GM23248 (cell line): ENCODE measurements around the gene GUCA1A.

ENCODE experiments used
- EZH2 ChIP-seq: fragments of 200-600 bp; sonication (generic); IDR thresholded peaks from 2 replicates; pipeline ENCODE4 v1.6.1; 2018; ENCODE audit warnings: antibody characterized with exemption, mild to moderate bottlenecking; ENCODE audit not compliant: insufficient read depth, poor library complexity, severe bottlenecking
- EZH2phosphoT487 ChIP-seq: fragments of 200-600 bp; sonication (generic); IDR thresholded peaks from 2 replicates; pipeline ENCODE4 v1.6.1; 2018; ENCODE audit warnings: antibody characterized with exemption, moderate library complexity, mild to moderate bottlenecking, low read depth; ENCODE audit not compliant: insufficient read depth

GRCh38 chr6:42140756-42141602, 32.2 kb upstream of the GUCA1A start:
- TF ChIP-seq EZH2phosphoT487, result no peak
- no peak for TF ChIP-seq EZH2
